HL-60 (cell line): ENCODE results near the gene MTCH1.

Experiments
- CTCF ChIP-seq: IDR thresholded peaks from one replicate; pipeline ENCODE4 v1.5.1; 2011; ENCODE audit warnings: low read length, control low read depth, inconsistent platforms; ENCODE audit not compliant: insufficient read depth
- GABPA ChIP-seq: IDR thresholded peaks from 2 replicates; pipeline ENCODE4 v1.6.1; 2012; ENCODE audit warnings: low read depth
- POLR2AphosphoS5 ChIP-seq: IDR thresholded peaks from 2 replicates; pipeline ENCODE4 v1.6.1; 2012; ENCODE audit warnings: low read depth
- REST ChIP-seq: IDR thresholded peaks from 2 replicates; pipeline ENCODE4 v1.6.1; 2012; ENCODE audit warnings: low read depth; ENCODE audit not compliant: insufficient replicate concordance
- SPI1 ChIP-seq: IDR thresholded peaks from 2 replicates; pipeline ENCODE4 v1.6.1; 2012; ENCODE audit warnings: low read depth, mild to moderate bottlenecking, borderline replicate concordance

- TF ChIP-seq CTCF (no peak), POLR2AphosphoS5 (no peak), REST (no peak), SPI1 (no peak), GABPA (no peak)
Observed at GRCh38 chr6:36957773-36958271, 28.2 kb downstream of the MTCH1 start.
